Loucy (cell line): Measurements from ENCODE around the gene HAUS3.

Experiments used
- H2AFZ ChIP-seq: fragments of 200-600 bp; sonication (generic); 2 replicates; pipeline ENCODE4 v1.6.0; 2016; ENCODE audit warnings: antibody characterized with exemption, mild to moderate bottlenecking, low read length, moderate library complexity
- H3F3A ChIP-seq: fragments of 200-600 bp; 2 replicates; pipeline ENCODE4 v1.6.0; 2016; ENCODE audit warnings: antibody characterized with exemption, low read depth, mild to moderate bottlenecking
- H3K27me3 ChIP-seq: fragments of 200-600 bp; sonication (generic); 2 replicates; pipeline ENCODE4 v1.6.1; 2014; ENCODE audit warnings: low read length, mild to moderate bottlenecking; ENCODE audit not compliant: insufficient read depth, poor library complexity, severe bottlenecking
- H3K36me3 ChIP-seq: fragments of 200-600 bp; sonication (generic); 2 replicates; pipeline ENCODE4 v1.6.1; 2016; ENCODE audit warnings: low read length; ENCODE audit not compliant: insufficient read depth
- H3K4me1 ChIP-seq: fragments of 200-600 bp; sonication (generic); 2 replicates; pipeline ENCODE4 v1.5.1; 2014; ENCODE audit warnings: low read length, mild to moderate bottlenecking; ENCODE audit not compliant: insufficient read depth, poor library complexity, severe bottlenecking
- H3K4me2 ChIP-seq: fragments of 200-600 bp; sonication (generic); 2 replicates; pipeline ENCODE4 v1.6.0; 2014; ENCODE audit warnings: antibody characterized with exemption, low read length, low read depth, mild to moderate bottlenecking; ENCODE audit not compliant: poor library complexity, severe bottlenecking
- H3K4me3 ChIP-seq: fragments of 200-600 bp; sonication (generic); 2 replicates; pipeline ENCODE4 v1.5.1; 2014; ENCODE audit warnings: low read length, mild to moderate bottlenecking, mixed read lengths; ENCODE audit not compliant: poor library complexity, severe bottlenecking
- H3K79me2 ChIP-seq: fragments of 200-600 bp; sonication (generic); 2 replicates; pipeline ENCODE4 v1.6.1; 2014; ENCODE audit warnings: low read length; ENCODE audit not compliant: insufficient read depth
- H3K9ac ChIP-seq: fragments of 200-600 bp; sonication (generic); 2 replicates; pipeline ENCODE4 v1.6.0; 2014; ENCODE audit warnings: mild to moderate bottlenecking, low read depth, low read length, moderate library complexity; ENCODE audit not compliant: poor library complexity, severe bottlenecking
- H3K9me2 ChIP-seq: fragments of 200-600 bp; sonication (generic); replicated peaks from 2 replicates; pipeline ENCODE4 v1.6.1; 2016; ENCODE audit warnings: low read depth, low read length, mixed read lengths
- H3K9me3 ChIP-seq: fragments of 200-600 bp; sonication (generic); 2 replicates; pipeline ENCODE4 v1.6.1; 2014; ENCODE audit warnings: mild to moderate bottlenecking, antibody characterized with exemption, low read length, low read depth; ENCODE audit not compliant: insufficient read depth
- H4K20me1 ChIP-seq: fragments of 200-600 bp; sonication (generic); 2 replicates; pipeline ENCODE4 v1.6.0; 2014; ENCODE audit warnings: antibody characterized with exemption, low read length, mild to moderate bottlenecking; ENCODE audit not compliant: insufficient read depth, poor library complexity, severe bottlenecking
- EZH2phosphoT487 ChIP-seq: fragments of 200-600 bp; IDR thresholded peaks from 2 replicates; pipeline ENCODE4 v1.6.1; 2018; ENCODE audit warnings: antibody characterized with exemption, mild to moderate bottlenecking, moderate library complexity, borderline replicate concordance
- TF ChIP-seq, protein P1 (sequence below): fragments of 200-600 bp; sonication (generic); conservative IDR thresholded peaks from 2 replicates; pipeline ENCODE4 v1.5.1; 2014; ENCODE audit warnings: mild to moderate bottlenecking, antibody characterized with exemption, low read length

The HAUS3 gene

DNA sequence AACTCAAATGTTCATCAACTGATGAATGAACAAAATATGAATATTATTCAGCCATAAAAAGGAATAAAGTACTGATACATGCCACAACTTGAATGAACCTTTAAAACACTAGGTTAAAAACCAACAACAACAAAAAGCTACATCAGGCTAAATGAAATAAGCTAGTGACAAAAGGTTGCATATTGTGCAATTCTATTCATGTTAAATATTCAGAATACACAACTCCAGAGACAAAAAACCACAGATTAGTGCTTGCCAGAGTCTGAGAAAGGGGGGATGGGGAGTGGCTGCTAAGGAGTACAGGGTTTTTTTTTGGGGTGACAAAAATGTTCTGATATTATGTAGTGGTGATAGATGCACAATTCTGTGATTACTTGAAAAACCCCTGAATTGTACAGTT is 58.5 kb downstream of the HAUS3 start:
- Histone ChIP-seq H3K79me2 (no peaks in the 10 kb centered on the region), H3K27me3 (no peaks in the 10 kb centered on the region), H3K9ac (no peak overlapping the region), H3K4me3 (no peak overlapping the region), H3K4me1 (no peaks in the 10 kb centered on the region), H3K4me2 (no peak overlapping the region), H2AFZ (no peak overlapping the region), H3K9me3 (0 out of 2 replicates have a peak, but pooled peaks cover 3% of the 10 kb centered on the region), H3F3A (no peaks in the 10 kb centered on the region), H3K36me3 (no peaks in the 10 kb centered on the region), H4K20me1 (no peaks in the 10 kb centered on the region), H3K9me2 (no peaks in the 10 kb centered on the region)
- TF ChIP-seq, protein P1, sequence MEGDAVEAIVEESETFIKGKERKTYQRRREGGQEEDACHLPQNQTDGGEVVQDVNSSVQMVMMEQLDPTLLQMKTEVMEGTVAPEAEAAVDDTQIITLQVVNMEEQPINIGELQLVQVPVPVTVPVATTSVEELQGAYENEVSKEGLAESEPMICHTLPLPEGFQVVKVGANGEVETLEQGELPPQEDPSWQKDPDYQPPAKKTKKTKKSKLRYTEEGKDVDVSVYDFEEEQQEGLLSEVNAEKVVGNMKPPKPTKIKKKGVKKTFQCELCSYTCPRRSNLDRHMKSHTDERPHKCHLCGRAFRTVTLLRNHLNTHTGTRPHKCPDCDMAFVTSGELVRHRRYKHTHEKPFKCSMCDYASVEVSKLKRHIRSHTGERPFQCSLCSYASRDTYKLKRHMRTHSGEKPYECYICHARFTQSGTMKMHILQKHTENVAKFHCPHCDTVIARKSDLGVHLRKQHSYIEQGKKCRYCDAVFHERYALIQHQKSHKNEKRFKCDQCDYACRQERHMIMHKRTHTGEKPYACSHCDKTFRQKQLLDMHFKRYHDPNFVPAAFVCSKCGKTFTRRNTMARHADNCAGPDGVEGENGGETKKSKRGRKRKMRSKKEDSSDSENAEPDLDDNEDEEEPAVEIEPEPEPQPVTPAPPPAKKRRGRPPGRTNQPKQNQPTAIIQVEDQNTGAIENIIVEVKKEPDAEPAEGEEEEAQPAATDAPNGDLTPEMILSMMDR = no peak
- TF ChIP-seq EZH2phosphoT487 = no peak

DNA sequence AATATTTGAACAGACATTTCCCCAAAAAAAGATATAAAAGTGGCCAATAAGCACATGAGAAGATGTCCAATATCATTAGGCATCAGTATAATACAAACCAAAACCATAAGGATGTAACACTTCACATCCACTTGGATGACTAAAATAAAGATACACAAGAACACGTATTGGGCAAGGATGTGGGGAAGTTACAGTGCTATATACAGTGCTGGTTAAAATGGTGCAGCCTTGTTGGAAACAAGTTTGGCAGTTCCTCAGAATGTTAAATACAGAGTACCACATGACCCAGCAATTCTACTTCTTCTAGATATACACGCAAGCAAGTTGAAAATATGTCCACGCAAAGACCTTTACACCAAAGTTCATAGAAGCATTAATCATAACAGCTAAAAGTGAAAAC is 58.9 kb downstream of the HAUS3 start:
- H3K9me2 ChIP-seq = no peaks in the 10 kb centered on the region
- no peak overlapping the region for H2AFZ ChIP-seq
- no peaks in the 10 kb centered on the region for H3F3A ChIP-seq
- TF ChIP-seq EZH2phosphoT487 = no peak
- TF ChIP-seq, protein P1 = no peak
- H3K4me3 ChIP-seq = no peak overlapping the region
- H3K9ac ChIP-seq = no peak overlapping the region
- H3K4me1 ChIP-seq = no peaks in the 10 kb centered on the region
- H3K4me2 ChIP-seq = no peak overlapping the region
- H3K79me2 ChIP-seq = no peaks in the 10 kb centered on the region
- H3K9me3 ChIP-seq = 0 out of 2 replicates have a peak, but pooled peaks cover 3% of the 10 kb centered on the region
- no peaks in the 10 kb centered on the region for H4K20me1 ChIP-seq
- H3K27me3 ChIP-seq = no peaks in the 10 kb centered on the region
- no peaks in the 10 kb centered on the region for H3K36me3 ChIP-seq

DNA sequence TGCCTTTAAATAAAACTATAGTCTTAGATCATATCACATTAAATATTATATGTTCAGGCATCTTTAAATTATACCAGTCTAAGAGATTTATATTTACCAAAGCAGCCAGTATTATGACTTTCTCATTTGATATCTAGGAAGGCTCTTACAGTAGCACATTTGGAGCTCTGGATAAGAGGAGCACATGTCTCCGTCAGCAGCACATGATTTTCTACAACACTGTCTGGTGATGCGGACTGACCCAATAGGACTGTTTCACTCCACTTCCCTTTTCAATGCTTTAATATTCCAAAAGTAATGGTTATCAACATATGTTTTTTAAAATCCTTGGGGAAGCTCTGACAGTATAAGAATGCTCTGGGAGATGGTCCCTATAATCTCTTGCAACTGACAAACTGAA is 61.5 kb downstream of the HAUS3 start:
- no peak overlapping the region for H3K4me3 ChIP-seq
- no peak overlapping the region for H3K9ac ChIP-seq
- no peaks in the 10 kb centered on the region for H3K4me1 ChIP-seq
- no peaks in the 10 kb centered on the region for H3K36me3 ChIP-seq
- H3K79me2 ChIP-seq = no peaks in the 10 kb centered on the region
- H3K9me2 ChIP-seq = no peaks in the 10 kb centered on the region
- H3K4me2 ChIP-seq = no peak overlapping the region
- H3K27me3 ChIP-seq = no peaks in the 10 kb centered on the region
- TF ChIP-seq EZH2phosphoT487 = no peak
- TF ChIP-seq, protein P1 = no peak
- H3F3A ChIP-seq = no peaks in the 10 kb centered on the region
- H2AFZ ChIP-seq = no peak overlapping the region
- no peaks in the 10 kb centered on the region for H4K20me1 ChIP-seq
- H3K9me3 ChIP-seq = no peaks in the 10 kb centered on the region
